PC-9 (cell line): ENCODE measurements around the gene GRB2.

Experiments
- EZH2 ChIP-seq: fragments of 200-600 bp; sonication (generic); IDR thresholded peaks from 2 replicates; pipeline ENCODE4 v1.8.0; 2017; ENCODE audit warnings: antibody characterized with exemption, low read depth
- TF ChIP-seq, protein P1 (sequence below): fragments of 200-600 bp; sonication (generic); conservative IDR thresholded peaks from 2 replicates; pipeline ENCODE4 v1.6.1; 2017; ENCODE audit warnings: mixed run types, antibody characterized with exemption, mild to moderate bottlenecking, moderate library complexity

DNA sequence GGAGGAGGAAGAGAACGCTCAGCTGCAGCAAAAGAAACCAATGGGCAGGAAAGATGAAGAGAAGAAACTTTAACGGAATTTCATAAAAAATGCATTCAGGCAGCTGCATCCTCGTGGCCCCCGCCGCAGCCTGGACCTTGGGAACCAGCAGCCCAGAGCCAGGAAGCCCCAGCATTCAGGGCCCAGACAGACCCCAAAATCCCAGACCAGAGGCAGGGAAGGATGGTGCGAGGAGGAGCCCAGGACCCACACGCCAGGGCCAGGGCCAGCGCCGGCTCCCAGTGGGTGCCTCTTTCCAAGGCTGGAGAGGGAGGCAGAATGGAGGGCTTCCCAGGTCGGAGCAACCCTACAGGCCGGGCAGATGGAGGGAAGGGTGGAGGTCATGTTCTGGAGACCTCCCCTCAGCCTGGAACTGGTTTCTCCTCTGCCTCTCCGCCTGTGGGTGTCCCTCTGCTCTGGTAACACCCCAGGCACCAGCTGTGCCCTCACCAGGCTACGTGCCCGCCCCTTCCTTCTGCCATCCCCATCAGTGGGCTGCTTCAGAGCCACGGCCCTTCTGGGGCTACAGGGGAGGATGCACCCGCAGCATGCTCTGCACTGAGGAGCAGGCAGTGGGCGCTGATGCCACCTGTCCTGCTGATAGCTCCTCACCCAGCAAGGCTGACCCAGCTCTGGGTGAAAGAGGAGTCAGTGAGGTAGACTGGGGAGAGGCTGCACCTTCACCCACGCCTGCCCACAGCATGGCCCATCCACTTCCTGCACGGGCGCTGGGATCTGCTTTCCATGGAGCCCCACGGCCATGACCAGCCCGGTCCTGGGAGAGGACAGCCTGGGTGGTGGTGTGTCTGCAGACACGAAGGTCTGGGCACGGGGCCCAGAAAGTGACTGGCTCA, 133.3 kb downstream of the GRB2 start:
- no peak for TF ChIP-seq EZH2
- TF ChIP-seq, protein P1, sequence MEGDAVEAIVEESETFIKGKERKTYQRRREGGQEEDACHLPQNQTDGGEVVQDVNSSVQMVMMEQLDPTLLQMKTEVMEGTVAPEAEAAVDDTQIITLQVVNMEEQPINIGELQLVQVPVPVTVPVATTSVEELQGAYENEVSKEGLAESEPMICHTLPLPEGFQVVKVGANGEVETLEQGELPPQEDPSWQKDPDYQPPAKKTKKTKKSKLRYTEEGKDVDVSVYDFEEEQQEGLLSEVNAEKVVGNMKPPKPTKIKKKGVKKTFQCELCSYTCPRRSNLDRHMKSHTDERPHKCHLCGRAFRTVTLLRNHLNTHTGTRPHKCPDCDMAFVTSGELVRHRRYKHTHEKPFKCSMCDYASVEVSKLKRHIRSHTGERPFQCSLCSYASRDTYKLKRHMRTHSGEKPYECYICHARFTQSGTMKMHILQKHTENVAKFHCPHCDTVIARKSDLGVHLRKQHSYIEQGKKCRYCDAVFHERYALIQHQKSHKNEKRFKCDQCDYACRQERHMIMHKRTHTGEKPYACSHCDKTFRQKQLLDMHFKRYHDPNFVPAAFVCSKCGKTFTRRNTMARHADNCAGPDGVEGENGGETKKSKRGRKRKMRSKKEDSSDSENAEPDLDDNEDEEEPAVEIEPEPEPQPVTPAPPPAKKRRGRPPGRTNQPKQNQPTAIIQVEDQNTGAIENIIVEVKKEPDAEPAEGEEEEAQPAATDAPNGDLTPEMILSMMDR = no peak
